Measurements from ENCODE around the gene CCDC85C. TPM values are rescaled to one million over a fixed set of nuclear protein-coding genes. Genes with fewer than 3 reads are reported as not detected.

Gene CCDC85C
- total RNA-seq, 1 donor from 2014 or later, result 1.9 TPM

DNA sequence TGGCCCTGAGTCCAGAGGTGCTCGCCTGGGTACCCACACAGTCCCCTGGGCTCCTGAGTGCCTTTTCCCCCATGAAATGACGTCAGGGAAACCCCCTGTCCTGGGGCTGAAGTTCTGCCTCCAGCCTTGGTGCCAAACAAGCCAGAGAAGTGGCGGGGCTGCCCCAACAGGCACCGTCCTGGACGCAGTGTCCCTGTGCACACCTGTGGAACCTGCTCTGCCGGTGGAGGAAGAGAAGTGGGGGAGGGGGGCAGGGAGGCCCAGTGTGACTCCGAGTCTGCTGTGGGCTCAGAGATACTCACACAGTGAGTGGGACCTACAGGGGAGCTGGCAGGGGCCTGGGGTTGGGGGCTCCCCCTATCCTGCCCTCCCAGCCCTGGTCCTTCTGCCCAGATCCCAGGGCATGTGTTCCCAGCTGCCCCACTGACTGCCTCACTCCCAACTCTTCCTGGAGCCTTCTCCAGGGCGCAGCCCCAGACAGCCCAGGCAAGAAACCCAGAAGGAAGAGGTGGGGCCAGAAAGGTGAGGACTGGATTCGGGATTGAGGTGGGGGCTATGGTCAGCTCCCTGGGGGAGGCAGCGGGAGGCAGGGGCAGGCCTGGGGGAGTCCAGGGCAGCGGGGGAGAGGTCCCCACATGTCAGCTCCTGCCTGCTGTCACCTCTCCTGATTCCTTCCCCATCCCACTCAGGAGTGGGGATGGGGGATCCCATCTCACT lies 24.7 kb downstream of the CCDC85C start:
- ATAC-seq (ENCODE audit: low read depth) (peak; percentile 31), DNase-seq (no peak)
- no peak overlapping the region for H3K27ac Mint-ChIP-seq
- no peaks in the 10 kb centered on the region for H3K9me3 Mint-ChIP-seq
- intact Hi-C loops (cut with micrococcal nuclease), result no loop called here
- peaks cover 2% of the 10 kb centered on the region for H3K4me1 Mint-ChIP-seq
- H3K4me3 Mint-ChIP-seq, result no peak overlapping the region
- no peaks in the 10 kb centered on the region for H3K27me3 Mint-ChIP-seq
- TF ChIP-seq CTCF (IDR thresholded peaks at IDR 0.05), result no peak
- ChIA-PET CTCF (no interaction called here), POLR2A (no interaction called here)
- no peaks in the 10 kb centered on the region for H3K36me3 Mint-ChIP-seq (ENCODE audit: low read depth)

DNA sequence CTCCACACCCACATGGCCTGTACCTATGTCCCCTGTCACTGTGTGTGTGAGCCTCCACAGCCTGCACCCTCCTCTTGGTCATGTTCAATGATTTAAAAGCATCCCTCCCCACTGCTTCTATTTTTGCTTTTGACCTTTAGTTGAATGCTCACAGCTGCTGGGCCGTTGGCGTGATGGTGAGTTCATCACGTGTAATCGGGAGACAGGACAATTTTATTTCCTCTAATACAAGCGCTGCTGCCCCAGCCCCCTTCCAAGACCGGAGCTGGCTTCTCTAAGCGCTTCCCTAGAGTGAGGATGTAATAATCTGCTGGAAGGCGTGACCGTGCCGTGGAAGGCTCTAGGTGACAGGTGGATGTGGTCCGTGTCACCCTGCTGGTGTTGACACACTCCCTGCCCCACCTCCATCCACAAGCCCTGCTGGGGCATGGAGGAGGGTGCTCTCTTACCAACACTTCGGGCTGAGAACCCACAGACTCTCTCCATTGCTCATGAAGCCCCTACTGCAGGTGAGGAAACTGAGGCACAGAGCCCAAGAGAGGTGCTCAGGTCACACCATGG lies 25.4 kb downstream of the CCDC85C start:
- no peak overlapping the region for H3K4me3 Mint-ChIP-seq
- ATAC-seq (ENCODE audit: low read depth) (no peak), DNase-seq (no peak)
- H3K27ac Mint-ChIP-seq, result no peak overlapping the region
- H3K27me3 Mint-ChIP-seq, result no peaks in the 10 kb centered on the region
- no peak for TF ChIP-seq CTCF (IDR thresholded peaks at IDR 0.05)
- no peaks in the 10 kb centered on the region for H3K9me3 Mint-ChIP-seq
- ChIA-PET CTCF (no interaction called here), POLR2A (no interaction called here)
- intact Hi-C loops (cut with micrococcal nuclease), result no loop called here
- no peaks in the 10 kb centered on the region for H3K36me3 Mint-ChIP-seq (ENCODE audit: low read depth)
- H3K4me1 Mint-ChIP-seq, result peaks cover 2% of the 10 kb centered on the region

DNA sequence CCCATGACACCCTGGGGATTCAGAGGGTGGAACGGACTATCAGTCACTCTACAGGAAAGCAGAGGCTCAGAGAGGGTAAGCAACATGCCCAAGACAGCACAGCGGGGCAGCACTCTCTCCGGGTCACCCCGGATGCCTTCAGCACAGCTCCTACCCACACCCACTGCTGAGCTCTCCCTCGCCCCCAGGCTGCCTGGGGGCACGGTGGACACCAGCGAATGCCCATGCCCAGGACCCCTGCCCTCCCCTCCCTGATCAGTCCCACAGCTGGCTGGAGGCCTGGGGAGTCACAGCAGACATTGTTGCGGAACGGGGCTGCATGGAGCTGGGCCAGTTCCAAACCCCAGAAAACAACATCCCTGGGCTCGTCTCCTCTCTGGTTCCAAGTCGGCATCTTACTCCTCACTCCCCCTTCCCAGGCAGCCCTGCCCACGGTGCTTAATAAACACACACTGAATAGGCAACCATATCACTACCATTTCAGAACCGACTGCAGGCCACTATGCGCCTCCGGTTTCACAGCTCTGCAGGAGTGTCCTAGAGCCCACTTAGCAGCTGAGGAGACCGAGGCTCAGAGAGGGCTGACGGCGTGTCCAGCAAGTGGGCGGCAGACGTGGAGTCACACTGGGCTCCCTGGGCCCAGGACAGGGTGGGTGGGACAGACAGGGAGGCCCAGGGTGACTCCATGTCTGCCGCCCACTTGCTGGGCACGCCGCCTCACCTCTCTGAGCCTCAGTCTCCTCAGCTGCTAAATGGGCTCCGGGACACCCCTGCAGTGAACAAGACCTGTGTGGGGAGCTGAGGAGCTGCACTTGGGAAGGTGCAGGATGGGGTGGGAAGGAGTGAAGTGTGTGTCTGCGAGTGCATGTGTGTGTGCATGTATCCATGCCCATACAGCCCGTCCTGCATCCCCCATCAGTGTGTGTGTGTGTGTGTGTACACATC lies 27.0 kb downstream of the CCDC85C start:
- Mint-ChIP-seq H3K27ac (no peak overlapping the region), H3K36me3 (ENCODE audit: low read depth) (no peaks in the 10 kb centered on the region), H3K4me1 (peaks cover 10% of the 10 kb centered on the region), H3K9me3 (no peaks in the 10 kb centered on the region), H3K27me3 (no peaks in the 10 kb centered on the region), H3K4me3 (no peak overlapping the region)
- intact Hi-C loops (cut with micrococcal nuclease), result no loop called here
- no peak for DNase-seq
- ATAC-seq (ENCODE audit: low read depth), result no peak
- no peak for TF ChIP-seq CTCF (IDR thresholded peaks at IDR 0.05)
- POLR2A ChIA-PET, result no interaction called here
- CTCF ChIA-PET, result no interaction called here

DNA sequence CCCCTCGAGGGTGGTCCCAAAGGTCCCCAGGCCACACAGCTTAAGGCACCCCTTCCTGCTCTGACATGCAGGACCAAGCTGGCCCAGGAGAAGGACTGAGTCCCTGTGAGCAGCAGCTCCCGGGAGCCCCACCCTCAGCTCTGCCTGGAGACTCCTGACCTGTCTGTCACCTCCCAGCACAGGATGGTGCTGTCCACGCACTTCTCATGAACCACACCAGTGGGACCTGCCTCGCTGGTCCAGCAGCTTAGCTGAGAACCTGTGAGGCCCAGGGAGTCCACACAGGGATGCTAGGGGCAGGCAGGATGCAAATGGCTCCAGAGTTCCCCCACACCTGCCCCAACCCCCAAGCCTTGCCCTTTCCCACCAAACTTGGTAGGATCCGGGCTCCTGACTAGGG lies 27.7 kb downstream of the CCDC85C start:
- ChIA-PET POLR2A (no interaction called here), CTCF (no interaction called here)
- Mint-ChIP-seq H3K27ac (no peak overlapping the region), H3K9me3 (no peaks in the 10 kb centered on the region), H3K4me3 (no peak overlapping the region), H3K36me3 (ENCODE audit: low read depth) (no peaks in the 10 kb centered on the region), H3K4me1 (peaks cover 10% of the 10 kb centered on the region), H3K27me3 (no peaks in the 10 kb centered on the region)
- DNase-seq, result no peak
- no peak for TF ChIP-seq CTCF (IDR thresholded peaks at IDR 0.05)
- ATAC-seq (ENCODE audit: low read depth), result no peak
- intact Hi-C loops (cut with micrococcal nuclease), result no loop called here

Data from activated B cell treated with CpG ODN at 0.5 μM for 24 hours (primary cell).